ENCODE results near the gene DLG2.

Gene DLG2

GRCh38 chr11:83858694-83859093 is 1768.5 kb downstream of the DLG2 start:
- DNase-seq = no peak

GRCh38 chr11:83855237-83855636 is 1771.9 kb downstream of the DLG2 start:
- no peak for DNase-seq

- DNase-seq = no peak
These were observed 1774.2 kb downstream of the DLG2 start for GRCh38 chr11:83852775-83853442.

- DNase-seq = no peak
These were observed 1775.1 kb downstream of the DLG2 start for GRCh38 chr11:83852012-83852411.

GRCh38 chr11:83847467-83848034 is 1779.6 kb downstream of the DLG2 start:
- DNase-seq = no peak

- no peak for DNase-seq
These were observed 1781.3 kb downstream of the DLG2 start for GRCh38 chr11:83845797-83846196.

GRCh38 chr11:83840326-83840725 is 1786.8 kb downstream of the DLG2 start:
- DNase-seq = no peak

- DNase-seq = peak; percentile 8
These were observed 1790.1 kb downstream of the DLG2 start for GRCh38 chr11:83836883-83837654.

- no peak for DNase-seq
These were observed 1791.1 kb downstream of the DLG2 start for GRCh38 chr11:83836065-83836464.

- no peak for DNase-seq
These were observed 1791.7 kb downstream of the DLG2 start for GRCh38 chr11:83835423-83835822.

GRCh38 chr11:83831929-83832328 is 1795.2 kb downstream of the DLG2 start:
- DNase-seq = no peak

GRCh38 chr11:83827940-83828554 is 1799.1 kb downstream of the DLG2 start:
- DNase-seq = no peak

GRCh38 chr11:83827520-83827919 is 1799.6 kb downstream of the DLG2 start:
- no peak for DNase-seq

- DNase-seq = no peak
These were observed 1801.1 kb downstream of the DLG2 start for GRCh38 chr11:83826078-83826477.

- DNase-seq = no peak
These were observed 1803.6 kb downstream of the DLG2 start for GRCh38 chr11:83823461-83824025.

GRCh38 chr11:83819931-83820549 is 1807.1 kb downstream of the DLG2 start:
- DNase-seq = peak; percentile 27

- DNase-seq = no peak
These were observed 1808.8 kb downstream of the DLG2 start for GRCh38 chr11:83818349-83818748.

GRCh38 chr11:83816572-83817187 is 1810.5 kb downstream of the DLG2 start:
- DNase-seq = no peak

GRCh38 chr11:83815736-83816135 is 1811.4 kb downstream of the DLG2 start:
- DNase-seq = no peak

- no peak for DNase-seq
These were observed 1813.8 kb downstream of the DLG2 start for GRCh38 chr11:83813296-83813695.

- no peak for DNase-seq
These were observed 1817.9 kb downstream of the DLG2 start for GRCh38 chr11:83809274-83809673.

- DNase-seq = no peak
These were observed 1825.3 kb downstream of the DLG2 start for GRCh38 chr11:83801799-83802198.
